Measurements from ENCODE around the gene ERC2. TPM values are rescaled to one million over a fixed set of nuclear protein-coding genes. Genes with fewer than 3 reads are reported as not detected.

ERC2 gene
- total and polyA plus RNA-seq, 2 of the 13 experiments (the other 11 are each of a cell fraction or from before 2014, with no cell fraction given): 0.16 to 0.22 TPM

DNA sequence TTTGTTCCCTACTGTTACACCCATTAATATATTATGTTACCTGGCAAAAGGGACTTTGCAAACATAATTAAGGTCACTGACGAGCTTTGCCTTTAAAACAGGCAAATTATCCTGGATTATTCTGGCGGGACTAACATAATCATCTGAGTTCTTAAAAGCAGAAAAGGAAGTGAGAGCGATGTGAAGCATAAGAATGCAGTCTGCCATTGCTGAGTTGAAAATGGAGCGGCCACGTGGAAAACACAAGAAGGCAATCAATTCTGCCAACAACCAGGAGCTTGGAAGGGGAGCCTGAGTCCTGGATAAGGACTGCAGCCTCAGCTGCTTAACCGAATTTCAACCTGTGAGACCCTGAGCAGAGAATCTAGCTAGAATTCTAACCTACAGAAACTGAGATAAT is 653.0 kb downstream of the ERC2 start:
- in situ Hi-C loops (cut with HindIII; ENCODE audit: extremely low pct_ligation_motif_present, low pct_unique_long_range_greater_than_20kb) (no loop called here), intact Hi-C loops (cut with micrococcal nuclease; ENCODE audit: unreplicated experiment) (no loop called here)
- no peak for FAIRE-seq
- Histone ChIP-seq H3K4me2 (ENCODE audit: low read depth, low read length) (no peak overlapping the region), H3K9ac (ENCODE audit: insufficient read depth, low read depth, low read length) (no peak overlapping the region), H3K79me2 (ENCODE audit: insufficient read depth, low read length) (no peaks in the 10 kb centered on the region), H3K4me3 (replicated peaks in 1 of 3; ENCODE audit: insufficient read depth in 1 of 3, low read depth in 2 of 3, low read length in 3 of 3) (no peak overlapping the region), H2AFZ (ENCODE audit: low read length) (no peak overlapping the region), H4K20me1 (ENCODE audit: insufficient read depth, low read length) (no peaks in the 10 kb centered on the region), H3K4me1 (ENCODE audit: insufficient read depth, low read length) (no peaks in the 10 kb centered on the region), H3K27me3 (ENCODE audit: control insufficient read depth in 1 of 2, insufficient read depth in 2 of 2, low read length in 2 of 2) (no peaks in the 10 kb centered on the region), H3K9me3 (ENCODE audit: low read length) (no peaks in the 10 kb centered on the region), H3K36me3 (replicated peaks in 1 of 2; ENCODE audit: control insufficient read depth in 1 of 2, insufficient read depth in 2 of 2, low read length in 2 of 2) (no peaks in the 10 kb centered on the region), H3K27ac (ENCODE audit: extremely low read length, insufficient read depth, low read length) (no peak overlapping the region)
- WGBS (ENCODE audit: low lambda C conversion rate): 4% methylated on average over 5 of the region's 6 CpGs
- ATAC-seq: no peak
- ChIA-PET CTCF (ENCODE audit: low intra/inter-chr PET ratio, low total read pairs) (no interaction called here), POLR2A (no interaction called here)
- no peak for DNase-seq (ENCODE audit: low spot score)
- BruUV-seq (replicated peaks): no TSS peak
- TF ChIP-seq SIN3A (IDR thresholded peaks at IDR 0.05; ENCODE audit: borderline replicate concordance, low read depth, low read length) (no peak), MXI1 (IDR thresholded peaks at IDR 0.05; ENCODE audit: borderline replicate concordance, low read depth, low read length) (no peak), THYN1 (CRISPR knock-in tag; IDR thresholded peaks at IDR 0.05; ENCODE audit: borderline replicate concordance, low read depth) (no peak), PHF21A (CRISPR knock-in tag; IDR thresholded peaks at IDR 0.05) (no peak), MLLT10 (CRISPR knock-in tag; IDR thresholded peaks at IDR 0.05) (no peak), RARG (CRISPR knock-in tag; IDR thresholded peaks at IDR 0.05; ENCODE audit: low read depth) (no peak), ZNF317 (CRISPR knock-in tag; IDR thresholded peaks at IDR 0.05) (no peak), CCDC6 (CRISPR knock-in tag; IDR thresholded peaks at IDR 0.05) (no peak), ZNF343 (CRISPR knock-in tag; IDR thresholded peaks at IDR 0.05) (no peak), GABPB1 (CRISPR knock-in tag; IDR thresholded peaks at IDR 0.05) (no peak), CHD2 (IDR thresholded peaks at IDR 0.05; ENCODE audit: low read depth, low read length) (no peak)
- TF ChIP-seq, protein P1, sequence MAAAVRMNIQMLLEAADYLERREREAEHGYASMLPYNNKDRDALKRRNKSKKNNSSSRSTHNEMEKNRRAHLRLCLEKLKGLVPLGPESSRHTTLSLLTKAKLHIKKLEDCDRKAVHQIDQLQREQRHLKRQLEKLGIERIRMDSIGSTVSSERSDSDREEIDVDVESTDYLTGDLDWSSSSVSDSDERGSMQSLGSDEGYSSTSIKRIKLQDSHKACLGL (CRISPR knock-in tag; IDR thresholded peaks at IDR 0.05): no peak
- TF ChIP-seq, protein P2, sequence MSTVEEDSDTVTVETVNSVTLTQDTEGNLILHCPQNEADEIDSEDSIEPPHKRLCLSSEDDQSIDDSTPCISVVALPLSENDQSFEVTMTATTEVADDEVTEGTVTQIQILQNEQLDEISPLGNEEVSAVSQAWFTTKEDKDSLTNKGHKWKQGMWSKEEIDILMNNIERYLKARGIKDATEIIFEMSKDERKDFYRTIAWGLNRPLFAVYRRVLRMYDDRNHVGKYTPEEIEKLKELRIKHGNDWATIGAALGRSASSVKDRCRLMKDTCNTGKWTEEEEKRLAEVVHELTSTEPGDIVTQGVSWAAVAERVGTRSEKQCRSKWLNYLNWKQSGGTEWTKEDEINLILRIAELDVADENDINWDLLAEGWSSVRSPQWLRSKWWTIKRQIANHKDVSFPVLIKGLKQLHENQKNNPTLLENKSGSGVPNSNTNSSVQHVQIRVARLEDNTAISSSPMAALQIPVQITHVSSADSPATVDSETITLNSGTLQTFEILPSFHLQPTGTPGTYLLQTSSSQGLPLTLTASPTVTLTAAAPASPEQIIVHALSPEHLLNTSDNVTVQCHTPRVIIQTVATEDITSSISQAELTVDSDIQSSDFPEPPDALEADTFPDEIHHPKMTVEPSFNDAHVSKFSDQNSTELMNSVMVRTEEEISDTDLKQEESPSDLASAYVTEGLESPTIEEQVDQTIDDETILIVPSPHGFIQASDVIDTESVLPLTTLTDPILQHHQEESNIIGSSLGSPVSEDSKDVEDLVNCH (CRISPR knock-in tag; IDR thresholded peaks at IDR 0.05): no peak
- TF ChIP-seq, protein P3, sequence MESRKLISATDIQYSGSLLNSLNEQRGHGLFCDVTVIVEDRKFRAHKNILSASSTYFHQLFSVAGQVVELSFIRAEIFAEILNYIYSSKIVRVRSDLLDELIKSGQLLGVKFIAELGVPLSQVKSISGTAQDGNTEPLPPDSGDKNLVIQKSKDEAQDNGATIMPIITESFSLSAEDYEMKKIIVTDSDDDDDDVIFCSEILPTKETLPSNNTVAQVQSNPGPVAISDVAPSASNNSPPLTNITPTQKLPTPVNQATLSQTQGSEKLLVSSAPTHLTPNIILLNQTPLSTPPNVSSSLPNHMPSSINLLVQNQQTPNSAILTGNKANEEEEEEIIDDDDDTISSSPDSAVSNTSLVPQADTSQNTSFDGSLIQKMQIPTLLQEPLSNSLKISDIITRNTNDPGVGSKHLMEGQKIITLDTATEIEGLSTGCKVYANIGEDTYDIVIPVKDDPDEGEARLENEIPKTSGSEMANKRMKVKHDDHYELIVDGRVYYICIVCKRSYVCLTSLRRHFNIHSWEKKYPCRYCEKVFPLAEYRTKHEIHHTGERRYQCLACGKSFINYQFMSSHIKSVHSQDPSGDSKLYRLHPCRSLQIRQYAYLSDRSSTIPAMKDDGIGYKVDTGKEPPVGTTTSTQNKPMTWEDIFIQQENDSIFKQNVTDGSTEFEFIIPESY (CRISPR knock-in tag; IDR thresholded peaks at IDR 0.05): no peak
- TF ChIP-seq, protein P4, sequence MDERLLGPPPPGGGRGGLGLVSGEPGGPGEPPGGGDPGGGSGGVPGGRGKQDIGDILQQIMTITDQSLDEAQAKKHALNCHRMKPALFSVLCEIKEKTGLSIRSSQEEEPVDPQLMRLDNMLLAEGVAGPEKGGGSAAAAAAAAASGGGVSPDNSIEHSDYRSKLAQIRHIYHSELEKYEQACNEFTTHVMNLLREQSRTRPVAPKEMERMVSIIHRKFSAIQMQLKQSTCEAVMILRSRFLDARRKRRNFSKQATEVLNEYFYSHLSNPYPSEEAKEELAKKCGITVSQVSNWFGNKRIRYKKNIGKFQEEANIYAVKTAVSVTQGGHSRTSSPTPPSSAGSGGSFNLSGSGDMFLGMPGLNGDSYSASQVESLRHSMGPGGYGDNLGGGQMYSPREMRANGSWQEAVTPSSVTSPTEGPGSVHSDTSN (CRISPR knock-in tag; IDR thresholded peaks at IDR 0.05): no peak
- TF ChIP-seq, protein P5, sequence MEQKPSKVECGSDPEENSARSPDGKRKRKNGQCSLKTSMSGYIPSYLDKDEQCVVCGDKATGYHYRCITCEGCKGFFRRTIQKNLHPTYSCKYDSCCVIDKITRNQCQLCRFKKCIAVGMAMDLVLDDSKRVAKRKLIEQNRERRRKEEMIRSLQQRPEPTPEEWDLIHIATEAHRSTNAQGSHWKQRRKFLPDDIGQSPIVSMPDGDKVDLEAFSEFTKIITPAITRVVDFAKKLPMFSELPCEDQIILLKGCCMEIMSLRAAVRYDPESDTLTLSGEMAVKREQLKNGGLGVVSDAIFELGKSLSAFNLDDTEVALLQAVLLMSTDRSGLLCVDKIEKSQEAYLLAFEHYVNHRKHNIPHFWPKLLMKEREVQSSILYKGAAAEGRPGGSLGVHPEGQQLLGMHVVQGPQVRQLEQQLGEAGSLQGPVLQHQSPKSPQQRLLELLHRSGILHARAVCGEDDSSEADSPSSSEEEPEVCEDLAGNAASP (CRISPR knock-in tag; IDR thresholded peaks at IDR 0.05; ENCODE audit: borderline replicate concordance): no peak
- TF ChIP-seq, protein P6, sequence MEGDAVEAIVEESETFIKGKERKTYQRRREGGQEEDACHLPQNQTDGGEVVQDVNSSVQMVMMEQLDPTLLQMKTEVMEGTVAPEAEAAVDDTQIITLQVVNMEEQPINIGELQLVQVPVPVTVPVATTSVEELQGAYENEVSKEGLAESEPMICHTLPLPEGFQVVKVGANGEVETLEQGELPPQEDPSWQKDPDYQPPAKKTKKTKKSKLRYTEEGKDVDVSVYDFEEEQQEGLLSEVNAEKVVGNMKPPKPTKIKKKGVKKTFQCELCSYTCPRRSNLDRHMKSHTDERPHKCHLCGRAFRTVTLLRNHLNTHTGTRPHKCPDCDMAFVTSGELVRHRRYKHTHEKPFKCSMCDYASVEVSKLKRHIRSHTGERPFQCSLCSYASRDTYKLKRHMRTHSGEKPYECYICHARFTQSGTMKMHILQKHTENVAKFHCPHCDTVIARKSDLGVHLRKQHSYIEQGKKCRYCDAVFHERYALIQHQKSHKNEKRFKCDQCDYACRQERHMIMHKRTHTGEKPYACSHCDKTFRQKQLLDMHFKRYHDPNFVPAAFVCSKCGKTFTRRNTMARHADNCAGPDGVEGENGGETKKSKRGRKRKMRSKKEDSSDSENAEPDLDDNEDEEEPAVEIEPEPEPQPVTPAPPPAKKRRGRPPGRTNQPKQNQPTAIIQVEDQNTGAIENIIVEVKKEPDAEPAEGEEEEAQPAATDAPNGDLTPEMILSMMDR (CRISPR knock-in tag; IDR thresholded peaks at IDR 0.05): no peak
